CD4-positive, alpha-beta T cell treated with Interleukin-1 beta for 1 hour (primary cell): ENCODE measurements around the gene SMYD2.

Experiments used
- DNase-seq, 2 donors: peaks; one replicate each; pipeline ENCODE4 v3.0.0-alpha.2; 2020 to 2022

The SMYD2 gene, protein sequence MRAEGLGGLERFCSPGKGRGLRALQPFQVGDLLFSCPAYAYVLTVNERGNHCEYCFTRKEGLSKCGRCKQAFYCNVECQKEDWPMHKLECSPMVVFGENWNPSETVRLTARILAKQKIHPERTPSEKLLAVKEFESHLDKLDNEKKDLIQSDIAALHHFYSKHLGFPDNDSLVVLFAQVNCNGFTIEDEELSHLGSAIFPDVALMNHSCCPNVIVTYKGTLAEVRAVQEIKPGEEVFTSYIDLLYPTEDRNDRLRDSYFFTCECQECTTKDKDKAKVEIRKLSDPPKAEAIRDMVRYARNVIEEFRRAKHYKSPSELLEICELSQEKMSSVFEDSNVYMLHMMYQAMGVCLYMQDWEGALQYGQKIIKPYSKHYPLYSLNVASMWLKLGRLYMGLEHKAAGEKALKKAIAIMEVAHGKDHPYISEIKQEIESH

DNA sequence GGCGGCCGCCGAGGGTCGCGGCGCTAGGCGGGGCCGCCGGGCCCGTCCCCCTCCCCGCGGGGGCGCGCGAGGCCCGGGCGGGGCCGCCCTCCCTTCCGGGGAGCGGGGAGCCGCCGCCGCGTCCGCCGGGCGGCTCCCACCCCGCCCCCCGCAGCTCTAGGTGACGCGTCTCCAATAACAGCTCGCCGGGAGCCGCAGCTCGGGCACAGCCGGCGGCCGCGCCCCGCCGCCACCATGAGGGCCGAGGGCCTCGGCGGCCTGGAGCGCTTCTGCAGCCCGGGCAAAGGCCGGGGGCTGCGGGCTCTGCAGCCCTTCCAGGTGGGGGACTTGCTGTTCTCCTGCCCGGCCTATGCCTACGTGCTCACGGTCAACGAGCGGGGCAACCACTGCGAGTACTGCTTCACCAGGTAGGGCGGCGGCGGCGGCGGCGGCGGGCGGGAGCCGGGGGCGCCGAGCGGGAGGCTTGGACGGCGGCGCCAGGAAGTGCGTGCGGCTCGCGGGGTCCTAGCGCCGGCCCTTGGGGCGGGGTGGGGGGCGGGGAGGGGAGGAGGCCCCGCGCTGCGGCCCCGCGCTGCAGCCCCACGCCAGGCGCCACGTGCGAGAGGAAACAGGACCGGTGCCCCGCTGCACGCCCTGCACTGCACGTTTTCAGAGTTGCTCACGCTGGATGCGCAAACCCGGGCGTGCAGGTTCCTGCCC is at the start of gene SMYD2:
Gene SMYD2, plus strand, starts transcription at position 139 of the 699 bp plus-strand sequence. Its CDS starts 96 bp downstream, at position 235.
- peak; percentile 66 to 72 for DNase-seq

DNA sequence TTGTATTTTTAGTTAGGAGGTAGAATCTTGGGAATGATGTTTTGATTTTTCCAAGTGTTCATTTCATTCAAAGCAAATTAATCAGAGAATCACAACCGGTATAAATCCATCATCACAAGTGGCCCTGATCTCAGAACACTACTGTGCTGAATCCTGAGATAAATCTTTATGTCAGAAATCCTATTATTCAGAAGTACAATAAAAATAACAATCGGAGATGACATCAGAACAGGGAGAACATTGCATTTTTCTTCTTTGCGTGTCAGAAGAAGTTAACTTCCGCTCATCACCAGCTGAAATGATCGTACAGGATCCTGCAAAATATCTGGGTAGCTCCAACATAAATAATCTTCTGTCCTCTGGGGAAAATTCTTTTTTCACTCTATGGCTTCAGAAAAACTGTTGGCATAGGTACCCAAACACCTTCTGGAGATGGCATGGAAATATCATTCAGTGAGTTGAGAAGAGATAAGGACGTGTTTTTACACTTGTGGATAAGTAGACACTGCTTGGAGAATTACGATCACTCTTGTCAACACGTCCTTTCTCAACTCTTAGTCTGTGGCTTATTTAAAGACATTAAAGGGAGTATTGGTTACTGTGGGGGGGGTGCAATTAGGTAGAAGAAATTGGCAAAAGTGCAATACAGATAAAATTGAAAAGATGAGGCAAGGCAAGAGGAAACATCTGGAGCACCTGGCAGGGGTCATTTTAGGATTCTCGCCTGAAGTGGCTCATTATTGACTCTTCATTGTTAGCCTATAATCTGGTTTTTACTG is 46.9 kb upstream of the SMYD2 start:
- DNase-seq: no peak

DNA sequence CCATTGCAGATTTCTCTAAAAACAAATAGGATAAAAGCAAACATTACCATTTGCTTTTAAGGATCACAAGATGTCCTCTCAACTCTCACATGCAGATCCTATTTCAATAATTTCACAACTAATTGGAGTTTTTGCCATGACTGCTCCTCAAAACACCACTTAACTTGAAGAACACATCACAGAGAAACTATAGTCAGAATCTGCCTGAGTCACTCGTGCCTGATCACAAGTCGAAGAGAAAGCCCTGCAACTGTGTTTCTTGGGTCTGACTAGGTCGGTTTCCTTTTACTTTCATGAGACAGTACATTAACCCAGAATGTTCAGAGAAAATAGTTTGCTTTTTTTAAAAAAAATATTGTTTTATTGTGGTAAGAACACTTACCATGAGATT is 46.3 kb upstream of the SMYD2 start:
- no peak for DNase-seq

DNA sequence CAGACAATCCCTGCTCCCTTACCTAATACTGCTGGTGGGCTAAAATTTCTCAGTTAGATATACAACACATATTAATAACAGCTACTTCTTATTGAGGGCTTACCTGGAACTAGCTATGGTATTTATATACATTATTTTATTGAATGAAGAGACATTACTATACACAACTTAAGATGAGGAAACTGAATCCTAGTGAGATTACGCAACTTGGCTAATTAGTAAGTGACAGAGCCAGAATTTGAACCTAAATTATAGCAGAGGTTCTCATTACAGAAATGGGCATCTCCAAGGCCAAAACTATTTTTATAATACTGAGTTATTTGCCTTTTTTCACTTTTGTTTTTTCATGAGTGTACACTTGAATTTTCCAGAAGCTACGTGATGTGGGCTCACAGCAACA is 44.5 kb upstream of the SMYD2 start:
- DNase-seq: no peak

DNA sequence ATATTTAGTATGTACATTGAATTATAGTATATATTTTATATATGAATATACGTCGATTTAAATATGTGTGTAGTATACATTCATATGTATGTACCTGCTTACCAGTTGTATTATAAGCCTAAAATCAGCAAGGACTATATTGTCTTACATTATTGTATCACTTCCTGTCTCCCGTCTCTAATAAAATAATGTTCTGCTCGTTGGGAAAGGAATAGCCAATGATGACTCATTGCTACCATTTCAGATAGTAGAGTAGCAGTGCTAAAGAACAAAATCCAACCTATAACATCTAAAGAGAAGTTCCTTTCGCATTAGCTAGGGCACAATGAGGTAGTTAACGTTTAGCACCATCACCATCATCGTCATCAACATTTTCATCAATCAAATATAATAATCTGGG is 39.9 kb upstream of the SMYD2 start:
- no peak for DNase-seq

DNA sequence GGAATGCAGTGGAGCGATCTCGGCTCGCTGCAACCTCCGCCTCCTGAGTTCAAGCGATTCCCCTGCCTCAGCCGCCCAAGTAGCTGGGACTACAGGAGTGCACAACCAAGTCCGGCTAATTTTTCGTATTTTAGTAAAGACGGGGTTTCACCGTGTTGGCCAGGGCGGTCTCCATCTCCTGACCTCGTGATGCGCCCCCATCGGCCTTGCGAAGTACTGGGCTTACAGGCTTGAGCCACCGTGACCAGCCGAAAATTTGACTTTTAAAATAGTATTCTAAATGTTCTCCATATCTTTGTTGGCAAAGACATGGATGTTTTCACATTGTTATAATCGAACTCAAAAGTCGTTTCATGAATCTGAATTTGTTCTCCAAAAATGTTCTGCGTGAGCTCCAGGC is 36.7 kb upstream of the SMYD2 start:
- no peak for DNase-seq

DNA sequence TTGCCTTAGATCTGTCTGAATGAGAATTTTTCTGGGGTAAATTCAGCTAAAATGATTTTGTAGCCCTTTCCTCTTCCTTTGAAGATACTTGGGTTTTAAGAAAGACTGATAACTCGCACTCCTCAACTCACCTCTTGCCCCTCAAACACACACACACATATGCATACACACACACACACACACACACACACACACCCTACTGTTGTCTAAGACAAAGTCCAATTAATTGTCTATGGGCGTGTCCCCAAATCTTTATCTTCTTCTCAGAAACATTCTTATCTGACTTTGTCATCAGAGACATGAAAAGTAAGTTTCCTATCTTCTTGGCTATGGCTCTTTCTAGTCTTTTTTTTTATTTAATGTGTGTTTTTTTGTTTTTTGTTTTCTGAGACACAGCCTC is 36.1 kb upstream of the SMYD2 start:
- DNase-seq: no peak

DNA sequence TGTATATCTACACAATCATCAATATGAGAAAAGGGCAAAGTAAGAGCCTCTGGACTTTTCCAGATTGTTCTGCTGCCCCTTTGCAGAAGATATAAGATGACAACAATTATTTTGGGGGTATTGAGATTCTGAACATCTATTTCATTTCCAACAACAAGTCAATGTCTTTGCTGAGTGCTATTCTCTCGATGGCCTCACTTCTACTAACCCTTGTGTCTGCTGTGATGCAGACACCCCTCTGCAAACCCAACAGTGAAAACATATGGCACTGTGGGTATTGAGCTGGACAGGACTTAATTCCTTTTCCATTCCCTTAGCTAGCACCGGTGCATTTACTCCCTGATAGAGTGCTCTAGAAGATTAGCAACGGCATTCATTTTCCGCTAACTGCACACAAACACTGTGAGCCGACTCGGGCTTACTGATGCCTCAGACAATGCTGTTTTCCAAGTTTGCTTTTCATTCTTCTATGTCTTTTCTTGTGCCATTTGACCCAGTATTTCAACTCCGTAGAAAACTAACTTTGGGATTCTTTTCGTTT is 33.4 kb upstream of the SMYD2 start:
- no peak for DNase-seq

DNA sequence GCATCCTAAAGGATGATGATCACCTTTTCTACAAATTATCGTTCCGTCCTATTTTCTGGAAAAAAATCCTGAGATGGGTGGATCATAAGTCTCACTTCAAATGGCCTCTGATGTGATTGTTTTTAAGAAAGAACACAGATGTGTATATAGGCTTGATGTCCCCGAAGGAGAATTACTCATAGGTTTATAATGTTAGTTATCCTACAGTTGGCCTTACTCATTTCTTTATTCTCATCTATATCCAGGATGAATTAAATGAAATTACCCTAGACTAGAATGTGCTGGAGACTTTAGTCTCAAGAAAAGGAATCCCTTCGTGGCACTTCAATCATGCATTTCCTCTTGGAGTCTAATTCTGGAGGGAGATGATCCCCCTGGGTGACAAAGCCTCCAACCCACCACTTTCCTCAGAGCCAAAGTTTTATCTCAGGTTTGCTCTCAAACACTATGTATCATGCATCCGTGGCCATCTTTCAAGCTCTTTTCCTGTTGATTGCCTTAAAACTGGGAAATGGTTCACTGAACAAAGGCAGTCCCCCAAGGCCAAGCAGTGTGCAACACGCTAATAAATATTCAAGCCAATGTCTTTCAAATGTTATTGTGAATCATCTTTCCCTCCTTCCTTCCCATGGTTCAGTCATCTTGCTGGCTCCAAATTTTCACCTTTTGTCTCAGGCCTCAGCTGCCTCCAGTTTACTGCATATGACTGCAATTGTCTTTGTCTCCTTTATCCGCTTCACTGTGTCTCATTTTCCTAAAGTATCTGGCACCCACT is 32.5 kb upstream of the SMYD2 start:
- no peak for DNase-seq

DNA sequence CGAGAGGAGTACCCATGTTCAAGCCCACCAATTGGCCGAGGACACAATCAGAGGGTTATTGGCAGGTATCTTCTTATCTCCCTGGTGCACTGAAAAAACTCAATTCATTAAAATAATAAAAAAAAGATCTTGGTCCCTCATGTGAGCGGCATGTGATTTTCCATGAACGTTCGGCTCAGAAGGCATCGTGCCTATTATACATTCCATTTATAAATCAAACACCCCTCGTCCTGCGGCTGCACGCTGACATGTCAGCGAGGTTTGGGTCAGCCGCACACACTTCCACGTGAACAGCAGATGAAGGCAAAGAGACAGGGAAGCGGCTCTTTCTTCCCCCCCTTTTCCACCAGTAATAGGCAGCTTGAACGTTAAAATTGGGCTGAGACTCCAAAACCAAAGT is 31.3 kb upstream of the SMYD2 start:
- DNase-seq: no peak

DNA sequence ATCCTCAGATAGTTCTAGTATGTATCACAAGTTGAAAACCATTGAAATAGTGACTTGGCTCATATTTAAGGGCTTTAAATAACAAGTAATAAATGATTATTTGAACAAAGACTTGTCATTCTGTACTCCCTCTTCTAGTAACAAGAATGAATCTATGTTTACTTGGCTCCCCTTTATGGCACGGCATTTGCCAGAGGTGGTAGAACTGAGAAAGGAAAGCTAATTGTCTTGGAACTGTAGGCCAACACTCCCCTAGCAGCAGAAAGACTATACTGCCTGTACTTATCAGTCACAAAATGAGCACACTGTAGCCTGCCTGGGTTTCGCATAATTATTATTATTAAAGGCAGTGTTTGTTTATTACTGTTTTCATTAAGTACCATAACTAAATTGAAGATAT is 29.6 kb upstream of the SMYD2 start:
- no peak for DNase-seq

DNA sequence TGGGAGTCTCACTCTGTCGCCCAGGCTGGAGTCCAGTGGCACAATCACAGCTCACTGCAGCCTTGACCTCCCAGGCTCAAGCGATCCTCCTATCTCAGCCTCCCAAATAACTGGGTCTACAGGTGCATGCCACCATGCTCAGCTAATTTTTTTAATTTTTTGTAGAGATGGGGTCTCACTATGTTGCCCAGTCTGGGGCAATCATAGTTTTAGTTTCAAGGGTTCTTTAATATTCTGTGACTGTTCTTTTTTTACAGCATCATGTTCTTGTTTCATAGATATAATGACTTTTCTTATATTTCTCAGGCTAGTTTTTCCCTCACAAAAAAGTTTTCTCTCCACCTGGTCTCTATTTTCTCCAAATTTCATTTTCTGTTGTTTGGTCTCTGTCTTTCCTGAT is 25.4 kb upstream of the SMYD2 start:
- DNase-seq: no peak

DNA sequence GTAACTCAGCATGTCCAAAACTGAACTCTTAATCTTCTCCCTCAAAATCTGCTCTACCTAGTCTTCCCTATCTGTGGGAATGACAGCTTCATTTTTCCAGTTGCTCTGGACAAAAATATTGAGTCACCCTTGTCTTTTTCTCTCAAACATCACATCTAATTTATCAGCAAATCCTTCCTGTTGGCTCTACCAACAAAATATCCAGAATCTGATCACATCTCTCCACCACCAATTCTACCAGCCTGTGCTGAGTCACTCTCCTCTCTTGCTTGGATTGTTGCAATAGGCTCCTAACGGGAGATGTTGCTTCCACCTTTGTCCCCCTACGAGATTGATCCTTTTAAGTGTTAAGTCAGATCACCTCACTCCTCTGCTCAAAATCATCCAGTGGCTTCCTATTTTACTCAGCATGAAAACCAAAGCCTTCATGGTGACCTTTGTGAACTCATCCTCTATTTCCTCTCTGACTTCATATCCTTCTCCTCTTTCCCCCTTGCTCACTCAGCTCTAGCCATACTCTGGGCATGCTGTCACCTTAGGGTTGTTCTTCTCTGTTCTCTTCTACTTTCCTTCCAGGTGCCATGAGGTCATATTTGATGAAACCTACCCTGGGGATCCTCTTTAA is 21.5 kb upstream of the SMYD2 start:
- no peak for DNase-seq

DNA sequence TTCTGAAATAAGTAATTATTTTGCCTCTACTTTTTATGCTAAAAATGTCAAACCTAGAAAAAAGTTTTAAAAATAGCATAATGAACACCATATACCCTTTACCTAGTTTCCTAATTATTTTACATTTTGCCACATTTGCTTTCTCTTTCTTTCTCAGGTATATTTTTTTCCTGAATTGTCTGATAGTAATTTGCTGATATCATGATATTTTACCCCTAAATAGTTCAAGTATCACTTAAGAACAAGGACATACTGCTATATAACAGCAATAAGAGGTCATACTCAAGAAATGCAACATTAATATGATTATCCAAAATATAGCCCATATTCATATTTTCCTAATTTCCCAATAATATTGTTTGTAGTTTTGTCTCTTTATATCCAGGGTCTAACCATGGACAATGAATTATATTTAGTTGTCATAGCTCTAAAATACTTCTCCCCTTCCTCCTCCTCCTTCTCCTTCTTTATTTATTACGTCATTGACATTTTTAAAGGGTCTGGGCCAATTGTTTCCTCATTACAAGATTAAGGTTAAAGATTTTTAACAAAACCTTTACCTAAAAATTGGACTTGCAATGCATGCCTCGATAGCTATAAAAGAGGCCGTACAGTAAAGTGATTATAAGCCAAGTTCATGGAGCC is 20.3 kb upstream of the SMYD2 start:
- DNase-seq: no peak

DNA sequence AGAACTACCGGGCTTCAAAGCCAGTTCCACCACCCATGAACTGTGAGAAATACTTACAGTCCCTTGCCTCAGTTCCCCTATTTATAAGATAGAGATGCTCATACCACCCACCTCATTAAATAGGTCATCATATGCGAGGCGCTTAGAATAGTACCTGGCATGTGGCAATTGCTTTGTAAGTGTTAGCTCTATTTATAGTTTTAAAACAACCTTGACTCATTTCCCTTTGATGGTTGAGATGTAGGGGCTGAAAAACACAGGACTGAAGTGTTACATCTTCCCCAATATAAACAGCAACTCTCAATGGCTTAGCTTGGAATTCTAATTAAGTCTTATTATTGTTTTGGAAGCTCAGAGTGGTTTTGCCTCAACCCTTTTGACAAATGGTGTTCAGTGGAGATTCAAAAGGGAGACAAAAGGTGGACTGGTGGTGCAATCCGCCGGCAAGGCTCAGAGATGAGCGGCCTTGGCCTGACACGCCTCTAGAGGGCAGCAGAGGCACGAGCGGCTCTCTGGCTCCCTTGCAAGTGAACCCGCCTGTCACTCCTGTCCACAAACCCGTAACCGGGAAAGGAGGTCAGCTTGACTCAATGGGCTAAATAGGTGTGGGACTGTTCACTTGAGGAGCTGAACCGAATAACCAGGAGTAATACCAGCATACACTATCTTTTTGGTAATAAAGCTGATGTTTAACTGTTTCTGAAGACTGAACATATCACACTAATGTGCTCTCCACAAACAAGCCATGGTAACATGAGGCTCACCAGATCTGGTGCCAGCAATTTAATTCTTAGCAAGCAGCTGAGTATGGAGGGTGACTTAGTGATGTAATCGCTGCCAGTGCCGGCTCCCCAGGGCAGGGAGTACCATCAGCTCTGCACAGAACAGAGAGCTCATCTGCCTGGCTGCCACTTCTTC is 19.5 kb upstream of the SMYD2 start:
- DNase-seq: peak; percentile 77 to 79

DNA sequence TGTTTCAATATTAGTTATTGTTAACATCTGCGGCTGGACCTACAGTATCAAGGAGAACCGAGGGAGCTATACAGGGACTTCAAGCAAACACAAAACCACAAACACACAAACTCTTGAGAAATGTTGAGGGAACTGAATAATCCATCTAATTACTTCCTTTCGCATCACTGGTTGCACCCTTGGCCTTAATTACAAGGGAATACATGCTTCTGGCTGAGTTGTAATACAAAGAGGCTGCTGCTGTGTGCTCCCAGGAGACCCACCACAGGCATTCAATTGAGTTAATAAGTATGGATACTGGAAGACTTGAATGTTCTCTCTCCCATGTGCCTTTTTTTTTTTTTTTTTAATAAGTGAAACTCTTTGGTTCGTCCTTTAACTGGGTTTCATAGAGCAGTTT is 16.8 kb upstream of the SMYD2 start:
- no peak for DNase-seq

DNA sequence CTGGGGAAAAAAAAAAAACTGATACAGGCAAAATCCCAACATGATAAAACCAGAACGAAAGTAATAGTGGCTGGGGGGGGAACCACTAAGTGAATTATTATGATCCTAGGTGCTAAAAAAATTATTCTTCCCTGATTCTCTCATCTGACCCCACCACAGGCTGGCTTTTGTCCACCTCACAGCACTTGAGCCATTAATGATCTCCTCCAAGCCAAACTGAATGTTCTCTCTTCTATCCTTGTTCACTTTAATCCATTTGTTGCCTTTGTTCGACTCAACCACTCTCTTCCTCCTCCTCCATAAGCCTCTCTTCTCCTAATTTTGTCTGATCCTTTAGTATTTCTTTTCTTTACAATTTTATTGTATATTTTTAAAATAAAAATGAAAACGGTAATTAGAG is 16.0 kb upstream of the SMYD2 start:
- no peak for DNase-seq

DNA sequence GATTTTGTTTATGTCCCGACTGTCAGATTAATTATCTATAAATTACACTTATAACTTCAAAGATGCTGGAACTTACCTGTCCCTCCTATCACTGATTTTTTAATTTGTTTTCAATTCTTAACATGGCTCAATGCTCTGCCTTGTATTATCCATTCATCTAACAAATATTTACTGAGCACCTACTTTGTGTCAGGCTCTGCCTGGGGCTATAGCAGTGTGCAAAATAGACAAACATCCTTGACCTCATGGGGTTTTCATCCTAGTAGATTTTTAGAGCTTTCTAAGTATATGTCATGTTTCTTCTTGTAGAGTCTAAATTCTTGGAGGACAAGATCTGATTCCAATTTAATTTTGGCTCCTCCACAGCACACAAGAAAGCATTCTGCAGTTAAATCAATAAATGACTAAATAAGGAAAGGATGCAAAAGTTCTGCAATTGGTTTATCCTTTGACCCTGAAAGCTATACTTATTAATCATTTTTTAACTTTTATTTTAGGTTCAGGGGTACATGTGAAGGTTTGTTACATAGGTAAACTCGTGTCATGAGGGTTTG is 10.8 kb upstream of the SMYD2 start:
- no peak for DNase-seq

DNA sequence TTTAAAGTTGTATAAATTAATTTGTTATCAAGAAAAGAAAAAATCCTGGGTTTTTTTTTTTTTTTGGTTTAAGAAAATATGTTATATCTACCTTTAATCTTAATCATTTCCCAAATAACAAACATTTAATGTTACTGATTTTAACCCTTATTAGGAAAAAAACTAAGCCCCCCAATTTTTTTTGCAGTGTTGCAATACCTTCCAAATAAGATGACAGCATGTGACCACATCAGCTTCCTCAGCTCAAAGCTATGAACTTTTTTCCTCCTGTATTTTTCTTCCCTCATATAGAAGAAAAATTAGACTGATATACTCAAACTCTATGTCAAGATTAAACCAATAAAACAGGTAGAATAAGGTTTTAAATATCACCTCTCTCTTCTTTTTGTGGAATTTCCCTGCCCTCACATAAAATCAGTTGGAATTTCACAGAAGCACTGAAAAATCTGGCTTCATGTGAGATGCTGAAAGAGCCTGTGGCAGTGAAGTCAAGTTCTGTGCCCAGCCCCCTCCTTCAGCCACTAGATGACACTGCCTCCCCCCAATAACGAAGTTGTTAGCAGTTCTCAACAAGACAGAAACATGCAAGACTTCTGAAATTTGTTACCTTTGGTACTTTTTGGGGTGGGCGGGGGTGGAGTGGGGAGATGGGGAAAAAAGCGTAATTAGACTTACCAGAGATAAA is 9.6 kb upstream of the SMYD2 start:
- no peak for DNase-seq
